CD4-positive, alpha-beta T cell treated with Interleukin-4 for 4 hours (primary cell): ENCODE measurements around the gene PRMT2.

ENCODE experiments used
- DNase-seq: peaks from one replicate; pipeline ENCODE4 v3.0.0-alpha.2; 2020

PRMT2 gene

GRCh38 chr21:46635324-46636180 lies at the start of gene PRMT2:
TSS of gene PRMT2 (plus strand) at chr21:46635674. CDS start at chr21:46636952, 1,278 bp downstream.
- DNase-seq = peak; percentile 96

DNA sequence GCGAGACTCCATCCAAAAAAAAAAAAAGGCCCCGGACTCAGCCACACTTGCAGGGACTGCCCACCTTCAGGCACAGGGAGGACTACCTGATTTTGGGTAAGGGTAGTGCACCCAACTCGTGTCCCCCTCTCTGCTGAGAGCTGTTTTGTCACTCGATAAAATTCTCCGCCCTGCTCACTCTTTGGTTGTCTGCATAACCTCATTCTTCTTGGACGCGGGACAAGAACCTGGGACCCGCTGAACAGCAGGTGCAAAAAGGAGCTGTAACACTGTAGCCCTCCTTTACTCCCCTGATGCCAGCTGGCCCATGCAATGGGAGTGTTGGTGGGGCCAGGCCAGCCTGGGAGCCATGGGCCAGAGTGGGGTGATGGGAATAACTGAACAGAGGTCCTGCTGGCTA lies 41.2 kb upstream of the PRMT2 start:
- no peak for DNase-seq

GRCh38 chr21:46596201-46596600 lies 39.3 kb upstream of the PRMT2 start:
- no peak for DNase-seq

GRCh38 chr21:46597031-46597430 lies 38.4 kb upstream of the PRMT2 start:
- no peak for DNase-seq

DNA sequence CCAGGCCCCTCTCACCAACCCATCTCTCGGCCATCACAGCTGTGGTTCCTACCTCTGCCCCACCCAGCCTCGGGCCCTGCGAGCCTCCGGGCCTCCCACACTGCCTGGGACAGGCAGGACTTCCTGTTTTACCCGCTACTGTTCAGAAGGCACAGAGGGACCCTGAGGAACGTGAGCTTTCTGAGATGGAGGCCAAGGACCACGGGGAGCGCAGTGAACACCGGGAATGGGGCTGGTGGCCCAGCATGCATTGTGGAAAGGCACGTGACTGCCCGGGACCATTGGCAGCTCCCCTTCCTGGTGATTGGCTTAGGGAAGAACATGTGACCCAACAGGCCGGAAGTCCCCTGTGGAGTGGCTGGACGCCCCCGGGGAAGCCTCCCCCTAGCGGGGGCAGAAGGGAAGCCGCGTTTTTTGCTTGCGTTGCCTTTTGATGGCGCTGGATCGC lies 37.6 kb upstream of the PRMT2 start:
- no peak for DNase-seq

DNA sequence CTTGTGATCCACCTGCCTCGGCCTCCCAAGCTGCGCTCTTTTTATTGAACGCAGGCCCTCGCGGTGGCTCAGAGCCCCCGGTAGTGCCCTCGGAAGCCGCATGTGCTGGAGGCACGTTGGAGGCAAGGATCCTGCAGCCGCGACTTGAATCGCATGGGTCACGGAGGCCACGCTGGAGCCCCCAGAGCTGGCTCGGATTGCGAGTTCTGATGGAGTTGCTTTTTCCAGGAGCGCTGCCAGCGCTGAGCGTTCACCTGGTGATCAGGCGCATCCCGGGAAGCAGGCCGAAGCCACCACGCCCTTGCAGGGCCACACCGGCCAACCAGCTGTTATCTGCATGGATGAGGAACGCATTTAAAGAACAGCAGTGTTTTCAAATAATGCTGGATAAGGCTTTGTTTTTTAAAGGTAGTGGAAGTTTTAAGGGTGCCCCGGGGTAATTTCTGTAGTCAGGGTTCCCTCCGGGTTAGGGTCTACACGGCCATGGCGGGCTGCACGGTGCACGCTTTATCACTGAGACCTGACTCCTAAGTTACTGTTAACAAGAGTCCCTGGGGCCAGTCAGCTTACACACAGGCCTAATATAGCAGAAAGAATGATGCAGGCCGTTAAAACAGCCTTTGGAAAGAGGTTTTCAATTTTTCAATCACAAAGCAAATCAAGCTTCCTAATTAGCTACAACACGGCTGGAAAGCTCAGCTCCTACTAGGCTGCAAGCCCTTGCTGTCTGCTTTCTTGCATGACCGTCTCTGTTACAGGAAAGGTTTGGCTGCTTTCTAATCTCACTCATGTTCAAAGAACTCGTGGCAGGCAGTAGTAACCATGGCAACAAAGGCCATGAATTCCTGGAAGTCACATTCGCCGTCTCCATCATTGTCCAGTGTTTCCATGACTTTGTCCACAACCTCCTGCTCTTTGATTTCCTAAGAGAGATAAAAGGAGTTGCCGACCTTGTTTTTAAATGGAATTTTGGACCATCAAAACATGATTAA lies 36.6 kb upstream of the PRMT2 start:
- no peak for DNase-seq

DNA sequence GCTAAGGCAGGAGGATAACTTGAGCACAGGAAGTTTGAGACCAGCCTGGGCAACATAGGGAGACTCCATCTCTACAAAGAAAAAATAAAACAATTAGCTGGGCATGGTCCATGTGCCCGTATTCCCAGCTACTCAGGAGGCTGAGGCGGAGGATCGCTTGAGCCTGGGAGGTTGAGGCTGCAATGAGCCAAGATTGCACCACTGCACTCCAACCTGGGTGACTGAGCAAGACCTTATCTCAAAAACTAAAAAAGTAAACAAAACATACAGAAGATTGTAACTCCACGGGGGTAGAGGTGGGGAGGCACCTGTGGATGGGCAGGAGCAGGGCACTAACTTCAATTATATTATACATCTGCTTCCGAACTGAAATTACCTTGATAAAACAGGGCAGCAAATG lies 35.2 kb upstream of the PRMT2 start:
- no peak for DNase-seq

DNA sequence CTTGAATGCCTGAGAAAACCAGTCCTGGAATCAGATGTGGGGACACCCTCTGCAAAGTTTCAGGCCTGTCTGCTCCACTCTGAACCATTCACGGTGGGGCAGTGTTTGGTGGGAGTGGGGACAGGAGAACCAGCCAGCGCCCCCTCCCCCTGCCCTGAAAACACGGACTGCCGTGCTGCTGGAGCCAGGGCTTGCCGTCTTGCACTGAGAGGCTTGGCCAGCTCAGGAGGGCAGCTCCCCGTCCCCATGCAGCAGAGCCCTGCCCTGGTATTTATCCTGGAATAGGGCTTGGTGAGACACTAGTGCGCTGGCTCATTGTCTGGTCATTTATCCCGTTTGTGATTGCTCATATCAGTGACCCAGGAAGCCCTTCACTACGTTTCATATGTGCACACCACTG lies 34.5 kb upstream of the PRMT2 start:
- no peak for DNase-seq

GRCh38 chr21:46603228-46603627 lies 32.2 kb upstream of the PRMT2 start:
- no peak for DNase-seq

DNA sequence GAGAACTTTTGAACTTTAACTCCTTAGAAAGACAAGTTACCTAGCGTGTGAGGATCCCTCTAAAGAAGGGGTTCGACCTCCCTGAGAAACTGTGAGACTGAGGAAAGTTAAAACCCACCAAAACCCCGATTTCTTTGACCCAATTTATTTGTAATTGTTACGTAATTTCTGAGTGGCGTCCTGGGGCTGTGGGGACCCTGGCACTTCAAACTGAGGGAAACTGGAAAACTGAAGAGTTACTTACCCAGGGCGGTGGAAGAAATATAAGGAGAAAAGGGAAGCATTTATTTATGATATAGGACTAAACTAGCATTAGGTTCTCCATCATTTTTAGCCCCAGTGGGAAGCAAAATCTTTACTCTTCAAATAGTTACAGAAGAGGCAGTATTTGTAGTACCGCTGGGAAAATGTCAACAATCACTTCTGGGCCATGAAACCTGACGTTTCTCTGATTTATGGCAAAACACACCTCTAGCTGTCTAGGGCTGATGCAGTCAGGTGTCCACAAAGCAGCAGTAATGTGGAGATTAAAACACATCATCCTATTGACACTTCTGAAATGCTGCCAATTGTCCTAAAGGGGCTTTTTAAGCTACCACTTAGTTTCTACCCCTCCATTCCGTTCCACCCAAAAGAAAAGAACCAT lies 31.0 kb upstream of the PRMT2 start:
- no peak for DNase-seq

DNA sequence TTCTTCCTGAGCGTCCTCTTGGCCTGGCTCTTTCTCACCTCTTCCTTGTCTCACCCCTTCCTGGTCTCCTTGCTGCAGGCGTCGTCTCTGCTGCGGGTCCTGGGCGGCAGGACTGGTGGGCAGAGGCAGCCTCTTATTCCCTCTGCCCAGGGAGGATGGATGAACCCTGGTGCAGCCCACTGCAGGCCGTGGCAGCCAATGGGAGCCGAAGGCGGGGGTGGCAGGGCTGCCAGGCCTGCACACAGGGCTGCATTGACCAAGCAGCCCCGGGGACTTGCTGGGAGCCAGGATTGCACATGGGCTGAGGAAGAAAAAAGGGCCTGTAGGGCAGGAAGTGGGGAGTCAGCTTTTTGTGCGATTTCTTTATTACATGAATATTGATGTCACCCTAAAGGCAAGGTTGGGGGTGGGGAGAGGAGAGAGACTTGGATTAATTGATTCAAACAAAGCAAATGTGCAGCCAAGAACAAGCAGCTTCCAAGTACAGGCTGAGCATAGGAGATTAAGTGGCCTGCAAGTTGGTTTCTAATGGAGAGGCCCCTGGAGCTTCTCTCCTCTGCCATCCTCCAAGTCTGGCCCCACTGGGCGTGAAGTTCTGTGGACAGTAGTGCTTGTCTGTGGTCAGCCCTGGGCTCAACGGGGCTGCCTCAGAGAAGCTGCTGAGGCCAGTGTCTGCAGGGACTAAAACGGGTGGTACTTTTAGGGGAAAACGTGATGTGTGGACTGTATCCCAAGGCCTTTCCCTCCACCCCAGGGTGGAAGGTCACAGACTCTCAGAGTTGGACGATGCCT lies 30.3 kb upstream of the PRMT2 start, which contains the start of gene S100B:
TSS of gene S100B (minus strand) at position 108 of the 792 bp plus-strand sequence. CDS start 2,667 bp downstream, outside the sequence.
- no peak for DNase-seq

DNA sequence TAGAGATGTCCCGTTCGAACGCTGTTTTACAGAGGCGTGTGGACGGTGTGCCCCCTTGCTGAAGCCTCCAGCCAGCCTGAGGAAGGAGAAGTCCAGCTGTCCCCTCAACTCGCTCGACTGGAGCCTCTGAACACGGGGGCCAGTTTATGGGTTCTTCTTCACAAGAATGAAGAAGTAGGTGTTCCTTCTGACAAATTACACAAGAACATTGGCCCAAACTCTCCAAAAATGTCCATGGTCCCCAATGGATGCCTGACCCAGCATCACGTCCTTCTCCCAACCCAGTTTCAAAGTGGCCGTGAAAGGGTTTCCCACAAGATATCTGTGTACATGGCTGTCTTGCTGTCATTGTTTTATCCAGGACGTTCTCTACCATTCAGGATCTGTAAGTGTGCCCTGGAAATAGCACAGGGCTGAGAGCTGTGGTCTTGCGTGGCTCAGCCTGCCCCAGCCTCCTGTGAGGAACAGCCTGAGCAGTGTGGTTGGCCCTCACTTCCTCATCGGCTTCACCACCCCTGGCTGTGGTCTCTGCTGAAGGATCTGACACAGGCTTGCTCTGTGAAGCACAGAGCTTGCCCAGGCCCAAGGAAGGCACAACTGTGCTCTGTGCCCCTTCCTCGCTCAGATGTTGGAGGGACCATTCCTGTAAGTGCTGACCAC lies 29.6 kb upstream of the PRMT2 start:
- peak; percentile 60 for DNase-seq

- no peak for DNase-seq
Measured at GRCh38 chr21:46606427-46606813, 29.1 kb upstream of the PRMT2 start.

- no peak for DNase-seq
Measured at GRCh38 chr21:46607636-46608035, 27.8 kb upstream of the PRMT2 start.

GRCh38 chr21:46608672-46609111 lies 26.8 kb upstream of the PRMT2 start:
- DNase-seq = no peak

DNA sequence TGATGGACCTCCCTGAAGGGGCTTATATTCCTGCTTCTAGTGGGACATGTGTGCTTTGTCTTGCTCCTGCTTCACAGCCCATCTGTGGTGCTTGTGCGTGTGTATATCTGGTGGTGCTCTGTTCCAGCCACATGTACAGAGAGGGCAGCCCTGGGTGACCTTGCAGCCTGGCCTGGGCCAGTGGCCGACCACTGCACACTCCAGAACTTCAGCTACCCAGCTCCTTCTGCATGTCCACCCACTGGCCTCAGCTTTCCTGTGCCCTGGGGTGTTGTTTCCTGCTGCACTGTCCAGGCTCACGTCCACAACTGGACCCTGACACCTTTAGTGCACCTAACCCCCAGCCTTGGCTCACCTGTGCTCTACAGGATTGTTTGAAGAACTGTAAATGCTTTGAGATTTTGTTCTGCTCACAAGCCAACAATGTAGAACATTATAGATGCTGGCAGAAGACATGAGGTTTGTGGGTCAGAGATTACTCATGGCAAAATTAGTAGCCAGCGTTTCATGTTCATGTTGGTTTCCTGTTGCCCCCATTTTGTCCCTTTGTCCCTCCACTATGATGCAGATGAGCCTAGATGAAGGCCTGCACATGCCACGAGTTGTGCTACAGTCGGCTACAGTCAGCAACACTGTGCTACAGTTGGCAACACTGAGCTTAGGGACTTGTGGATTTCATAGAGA lies 25.3 kb upstream of the PRMT2 start:
- no peak for DNase-seq

DNA sequence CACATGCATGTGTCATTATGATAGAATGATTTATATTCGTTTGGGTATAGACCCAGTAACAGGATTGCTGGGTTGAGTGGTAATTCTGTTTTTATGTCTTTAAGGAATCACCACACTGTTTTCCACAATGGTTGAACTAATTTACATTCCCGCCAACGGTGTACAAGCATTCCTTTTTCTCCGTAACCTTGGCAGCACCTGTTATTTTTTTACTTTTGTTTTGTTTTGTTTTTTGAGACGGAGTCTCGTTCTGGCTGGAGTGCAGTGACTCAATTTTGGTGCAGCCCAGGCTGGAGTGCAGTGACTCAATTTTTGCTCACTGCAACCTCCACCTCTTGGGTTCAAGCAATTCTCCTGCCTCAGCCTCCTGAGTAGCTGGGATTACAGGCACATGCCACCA lies 22.1 kb upstream of the PRMT2 start:
- DNase-seq = no peak

DNA sequence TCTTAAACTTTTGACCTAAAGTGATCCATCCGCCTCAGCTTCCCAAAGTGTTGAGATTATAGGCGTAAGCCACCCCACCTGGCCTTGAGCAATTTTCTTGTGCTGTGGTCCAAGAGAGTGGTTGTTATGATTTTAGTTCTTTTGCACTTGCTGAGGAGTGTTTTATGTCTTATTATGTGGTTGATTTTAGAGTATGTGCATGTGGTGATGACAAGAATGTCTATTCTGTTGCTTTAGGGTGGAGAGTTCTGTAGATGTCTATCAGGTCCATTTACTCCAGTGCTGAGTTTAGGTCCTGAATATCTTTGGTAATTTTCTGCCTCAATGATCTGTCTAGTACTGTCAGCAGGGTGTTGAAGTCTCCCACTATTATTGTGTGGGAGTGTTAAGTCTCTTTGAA lies 19.4 kb upstream of the PRMT2 start:
- DNase-seq = no peak

- DNase-seq = no peak
Measured at GRCh38 chr21:46616656-46617055, 18.8 kb upstream of the PRMT2 start.

- no peak for DNase-seq
Measured at GRCh38 chr21:46617267-46618051, 18.0 kb upstream of the PRMT2 start.
